Transverse colon (tissue), 4 donors: ENCODE results near the gene VSIG4.

Experiments
- CTCF ChIP-seq, 5 experiments: fragments of 200-600 bp in 3 of 5; fragments of 450-650 bp in 2 of 5; sonication (generic) in 3 of 5; IDR thresholded peaks; 1 replicate in 2 of 5; 2 replicates in 3 of 5; pipeline ENCODE4 v1.5.1; 2016 to 2017; ENCODE audit warnings: antibody characterized with exemption in 5 of 5, inconsistent platforms in 3 of 5, mild to moderate bottlenecking in 2 of 5, moderate library complexity in 1 of 5
- EP300 ChIP-seq: sonication (generic); formaldehyde crosslinking; IDR thresholded peaks from one replicate; pipeline ENCODE4 v1.6.1; 2017; ENCODE audit warnings: antibody characterized with exemption, low read depth
- POLR2A ChIP-seq: fragments of 450-650 bp; IDR thresholded peaks from one replicate; pipeline ENCODE4 v1.6.1; 2016; ENCODE audit warnings: antibody characterized with exemption, mild to moderate bottlenecking, moderate library complexity
- POLR2AphosphoS5 ChIP-seq, 3 donors: sonication (generic); formaldehyde crosslinking; IDR thresholded peaks; one replicate each; pipeline ENCODE4 v1.6.1; 2016; ENCODE audit warnings: antibody characterized with exemption in 3 of 3

- TF ChIP-seq CTCF (IDR thresholded peaks at IDR 0.05) (no peak), POLR2AphosphoS5 (IDR thresholded peaks at IDR 0.05) (no peak), EP300 (no peak), POLR2A (no peak)
Measured at GRCh38 chrX:66016905-66017658, 22.8 kb downstream of the VSIG4 start.
